Measurements from ENCODE around the gene HNRNPK.
A peak's percentile ranks its signal among the peaks of the same experiment; 100 is the strongest.

Gene HNRNPK

DNA sequence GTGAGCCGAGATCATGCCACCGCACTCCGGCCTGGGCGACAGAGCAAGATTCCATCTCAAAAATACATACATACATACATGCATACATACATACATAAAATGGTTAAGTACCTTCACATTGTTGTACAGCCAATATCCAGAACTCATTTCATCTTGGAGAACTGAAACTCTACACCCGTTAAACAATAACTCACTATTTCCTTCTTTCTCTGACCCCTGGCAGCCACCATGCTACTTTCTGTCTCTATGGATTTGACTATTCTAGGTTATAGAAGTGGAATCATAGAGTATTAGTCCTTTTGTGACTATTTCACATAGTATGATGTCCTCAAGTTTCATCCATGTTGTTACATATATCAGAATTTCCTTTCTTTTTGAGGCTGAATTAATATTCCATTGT lies 49.1 kb downstream of the HNRNPK start:
- DNase-seq = no peak

DNA sequence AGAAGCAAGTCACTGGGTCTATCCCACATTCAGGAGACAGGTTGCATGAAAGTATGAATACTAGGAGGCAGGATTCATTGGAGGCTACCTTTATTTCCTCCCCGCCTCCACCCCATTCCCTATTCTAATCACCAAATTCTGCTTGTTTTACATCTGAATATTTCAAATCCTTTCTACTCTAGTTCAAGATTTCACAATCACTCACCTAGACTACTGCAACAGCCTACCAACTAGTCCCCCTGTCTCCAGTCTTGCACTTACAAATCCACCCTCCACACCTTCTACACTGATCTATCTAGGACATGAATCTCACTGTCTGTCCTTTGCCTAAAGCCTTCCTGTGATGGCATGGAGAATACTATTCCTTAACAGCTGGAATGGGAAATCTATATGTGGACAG lies 52.4 kb downstream of the HNRNPK start:
- DNase-seq = no peak

DNA sequence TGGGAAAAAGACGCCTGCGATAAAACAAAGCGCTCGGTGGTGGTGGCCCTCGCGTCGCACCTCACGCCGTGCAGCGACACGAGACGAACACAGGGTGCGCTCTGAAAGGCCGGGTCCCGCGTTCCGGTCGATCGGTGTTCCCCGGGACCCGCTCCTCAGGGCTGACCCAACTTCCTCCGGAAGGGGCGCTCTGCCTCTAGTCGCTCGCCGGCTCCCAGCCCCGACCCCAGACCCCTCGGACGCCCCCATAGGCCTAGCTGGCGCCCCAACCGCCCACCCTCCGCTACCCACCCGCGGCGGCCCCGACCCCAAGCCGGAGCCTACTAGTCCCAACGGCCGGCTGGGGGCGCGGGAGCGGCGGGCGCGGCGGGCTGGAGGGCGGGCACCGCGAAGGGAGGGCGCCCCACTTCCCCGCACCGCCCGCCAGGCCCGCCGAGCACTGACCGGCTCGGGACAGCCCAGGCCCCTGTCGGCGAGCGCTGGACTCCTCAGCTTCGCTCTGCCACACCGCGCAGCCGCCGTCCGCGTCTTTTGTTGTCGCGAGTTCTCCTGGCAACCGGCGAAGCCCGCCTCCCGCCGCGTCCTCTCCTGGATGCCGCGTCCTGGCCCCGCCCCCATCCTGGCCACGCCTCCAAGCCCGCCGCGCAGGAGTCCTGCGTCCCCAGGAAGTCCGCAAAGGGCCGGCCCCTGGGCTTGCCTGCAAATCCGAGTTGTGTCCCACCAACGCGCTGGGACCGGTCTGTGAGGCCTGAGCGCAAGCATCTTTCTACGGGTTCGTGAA lies 58.9 kb downstream of the HNRNPK start, which contains the start of gene KIF27:
Gene KIF27, minus strand, starts transcription at position 506 of the 781 bp plus-strand sequence. CDS start 5,841 bp downstream, outside the sequence.
- DNase-seq = peak; percentile 36

DNA sequence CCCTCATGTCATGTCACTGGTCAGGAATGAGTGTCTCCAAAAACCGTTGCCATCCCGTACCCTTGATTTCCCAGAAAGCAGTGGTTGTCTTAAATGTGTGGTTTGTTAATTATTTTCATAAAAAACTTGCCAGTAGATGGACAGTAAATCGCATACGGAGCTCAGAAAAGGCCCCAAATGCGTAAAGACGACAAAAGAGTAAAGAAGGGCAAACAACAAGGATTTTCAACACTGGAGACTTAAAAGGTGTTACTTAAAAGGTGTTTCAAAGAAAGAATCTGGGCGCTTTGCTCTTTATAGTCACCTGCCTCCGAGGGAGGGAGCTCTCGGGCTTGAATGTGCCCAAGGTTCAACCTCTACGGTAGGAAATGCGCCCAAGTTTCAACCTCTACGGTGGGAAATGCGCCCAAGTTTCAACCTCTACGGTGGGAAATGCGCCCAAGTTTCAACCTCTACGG lies 59.5 kb downstream of the HNRNPK start:
- DNase-seq = no peak

DNA sequence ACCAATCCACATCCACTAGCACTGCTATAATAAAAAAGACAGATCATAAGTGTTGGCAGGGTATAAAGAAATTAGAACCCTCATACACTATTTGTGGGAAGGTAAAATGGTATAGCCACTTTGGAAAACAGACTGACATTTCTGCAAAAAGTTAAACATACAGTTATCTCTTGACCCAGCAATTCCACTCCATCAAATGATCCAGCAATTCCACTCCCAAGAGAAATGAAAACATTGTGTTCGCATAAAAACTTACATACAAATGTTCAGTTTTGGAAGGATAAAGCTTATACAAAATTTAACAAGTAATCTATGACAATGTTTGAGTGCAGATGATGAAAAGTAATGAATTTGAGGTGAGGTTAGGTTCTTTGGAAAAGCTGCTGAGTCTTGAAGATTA lies 60.9 kb downstream of the HNRNPK start:
- no peak for DNase-seq
